ENCODE data around the gene MORN1.

The MORN1 gene

GRCh38 chr1:2379733-2380404 is 11.5 kb downstream of the MORN1 start:
- H3K4me3 ChIP-seq (ENCODE audit: low read length) = no peak overlapping the region
- H3K4me1 ChIP-seq (ENCODE audit: control insufficient read depth, insufficient read depth, low read length) = peaks cover 5% of the 10 kb centered on the region
- H3K36me3 ChIP-seq (ENCODE audit: control insufficient read depth, insufficient read depth, low read length) = no peaks in the 10 kb centered on the region
- H3K9ac ChIP-seq (ENCODE audit: low read length) = no peak overlapping the region
- no peaks in the 10 kb centered on the region for H3K27me3 ChIP-seq (ENCODE audit: control insufficient read depth, insufficient read depth, low read length)
- no peaks in the 10 kb centered on the region for H3K9me3 ChIP-seq (ENCODE audit: control insufficient read depth, low read length)

GRCh38 chr1:2378956-2379732 is 12.2 kb downstream of the MORN1 start:
- Histone ChIP-seq H3K27me3 (ENCODE audit: control insufficient read depth, insufficient read depth, low read length) (no peaks in the 10 kb centered on the region), H3K36me3 (ENCODE audit: control insufficient read depth, insufficient read depth, low read length) (no peaks in the 10 kb centered on the region), H3K9me3 (ENCODE audit: control insufficient read depth, low read length) (no peaks in the 10 kb centered on the region), H3K9ac (ENCODE audit: low read length) (no peak overlapping the region), H3K4me1 (ENCODE audit: control insufficient read depth, insufficient read depth, low read length) (peaks cover 5% of the 10 kb centered on the region), H3K4me3 (ENCODE audit: low read length) (no peak overlapping the region)

GRCh38 chr1:2378441-2378851 is 12.9 kb downstream of the MORN1 start:
- Histone ChIP-seq H3K36me3 (ENCODE audit: control insufficient read depth, insufficient read depth, low read length) (no peaks in the 10 kb centered on the region), H3K4me1 (ENCODE audit: control insufficient read depth, insufficient read depth, low read length) (peaks cover 5% of the 10 kb centered on the region), H3K9ac (ENCODE audit: low read length) (no peak overlapping the region), H3K27me3 (ENCODE audit: control insufficient read depth, insufficient read depth, low read length) (no peaks in the 10 kb centered on the region), H3K9me3 (ENCODE audit: control insufficient read depth, low read length) (no peaks in the 10 kb centered on the region), H3K4me3 (ENCODE audit: low read length) (no peak overlapping the region)

DNA sequence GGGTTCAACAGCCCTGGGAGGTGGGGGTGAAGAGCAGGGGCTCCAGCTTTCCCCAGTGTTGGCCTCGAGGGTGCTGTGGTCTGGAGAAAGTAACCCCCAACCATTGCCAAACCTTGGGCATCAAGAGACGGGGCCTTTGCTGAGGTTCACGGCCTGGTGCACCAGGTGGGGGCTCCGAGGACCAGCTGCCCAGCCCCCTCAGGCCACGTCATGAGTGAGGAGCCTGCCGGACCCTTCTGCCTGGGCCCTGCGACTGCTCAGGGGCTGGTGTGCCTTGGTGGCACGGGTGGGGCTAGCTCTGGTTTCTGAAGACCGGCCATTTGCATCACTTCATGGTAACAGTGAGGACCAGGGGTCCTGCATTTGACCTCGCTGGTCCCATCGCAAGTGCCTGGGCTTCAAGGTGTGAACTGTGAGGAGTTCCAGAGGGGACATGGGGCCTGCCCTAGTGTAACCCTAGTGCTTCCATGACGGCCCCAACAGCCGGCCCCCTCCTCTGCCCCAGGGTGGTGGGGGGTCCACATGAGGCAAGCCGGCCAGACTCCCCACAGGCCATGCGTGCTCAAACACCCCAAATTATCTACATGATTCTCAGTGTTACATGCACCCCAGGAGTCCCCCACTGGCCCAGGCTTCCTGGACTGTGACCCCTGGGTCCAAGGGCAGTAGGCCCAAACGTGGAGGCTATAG is 13.5 kb downstream of the MORN1 start:
- Histone ChIP-seq H3K36me3 (ENCODE audit: control insufficient read depth, insufficient read depth, low read length) (no peaks in the 10 kb centered on the region), H3K9me3 (ENCODE audit: control insufficient read depth, low read length) (no peaks in the 10 kb centered on the region), H3K4me3 (ENCODE audit: low read length) (no peak overlapping the region), H3K9ac (ENCODE audit: low read length) (no peak overlapping the region), H3K27me3 (ENCODE audit: control insufficient read depth, insufficient read depth, low read length) (no peaks in the 10 kb centered on the region), H3K4me1 (ENCODE audit: control insufficient read depth, insufficient read depth, low read length) (peaks cover 5% of the 10 kb centered on the region)

GRCh38 chr1:2376931-2377672 is 14.3 kb downstream of the MORN1 start:
- Histone ChIP-seq H3K9me3 (ENCODE audit: control insufficient read depth, low read length) (no peaks in the 10 kb centered on the region), H3K27me3 (ENCODE audit: control insufficient read depth, insufficient read depth, low read length) (no peaks in the 10 kb centered on the region), H3K4me3 (ENCODE audit: low read length) (no peak overlapping the region), H3K36me3 (ENCODE audit: control insufficient read depth, insufficient read depth, low read length) (no peaks in the 10 kb centered on the region), H3K4me1 (ENCODE audit: control insufficient read depth, insufficient read depth, low read length) (peaks cover 5% of the 10 kb centered on the region), H3K9ac (ENCODE audit: low read length) (no peak overlapping the region)

GRCh38 chr1:2376261-2376741 is 15.1 kb downstream of the MORN1 start:
- no peak overlapping the region for H3K9ac ChIP-seq (ENCODE audit: low read length)
- no peaks in the 10 kb centered on the region for H3K27me3 ChIP-seq (ENCODE audit: control insufficient read depth, insufficient read depth, low read length)
- H3K36me3 ChIP-seq (ENCODE audit: control insufficient read depth, insufficient read depth, low read length) = no peaks in the 10 kb centered on the region
- H3K9me3 ChIP-seq (ENCODE audit: control insufficient read depth, low read length) = no peaks in the 10 kb centered on the region
- no peak overlapping the region for H3K4me3 ChIP-seq (ENCODE audit: low read length)
- H3K4me1 ChIP-seq (ENCODE audit: control insufficient read depth, insufficient read depth, low read length) = no peaks in the 10 kb centered on the region

- no peaks in the 10 kb centered on the region for H3K4me1 ChIP-seq (ENCODE audit: control insufficient read depth, insufficient read depth, low read length)
- H3K9ac ChIP-seq (ENCODE audit: low read length) = no peak overlapping the region
- H3K4me3 ChIP-seq (ENCODE audit: low read length) = no peak overlapping the region
- H3K9me3 ChIP-seq (ENCODE audit: control insufficient read depth, low read length) = no peaks in the 10 kb centered on the region
- H3K36me3 ChIP-seq (ENCODE audit: control insufficient read depth, insufficient read depth, low read length) = no peaks in the 10 kb centered on the region
- H3K27me3 ChIP-seq (ENCODE audit: control insufficient read depth, insufficient read depth, low read length) = no peaks in the 10 kb centered on the region
Observed at GRCh38 chr1:2375923-2376260, 15.5 kb downstream of the MORN1 start.

DNA sequence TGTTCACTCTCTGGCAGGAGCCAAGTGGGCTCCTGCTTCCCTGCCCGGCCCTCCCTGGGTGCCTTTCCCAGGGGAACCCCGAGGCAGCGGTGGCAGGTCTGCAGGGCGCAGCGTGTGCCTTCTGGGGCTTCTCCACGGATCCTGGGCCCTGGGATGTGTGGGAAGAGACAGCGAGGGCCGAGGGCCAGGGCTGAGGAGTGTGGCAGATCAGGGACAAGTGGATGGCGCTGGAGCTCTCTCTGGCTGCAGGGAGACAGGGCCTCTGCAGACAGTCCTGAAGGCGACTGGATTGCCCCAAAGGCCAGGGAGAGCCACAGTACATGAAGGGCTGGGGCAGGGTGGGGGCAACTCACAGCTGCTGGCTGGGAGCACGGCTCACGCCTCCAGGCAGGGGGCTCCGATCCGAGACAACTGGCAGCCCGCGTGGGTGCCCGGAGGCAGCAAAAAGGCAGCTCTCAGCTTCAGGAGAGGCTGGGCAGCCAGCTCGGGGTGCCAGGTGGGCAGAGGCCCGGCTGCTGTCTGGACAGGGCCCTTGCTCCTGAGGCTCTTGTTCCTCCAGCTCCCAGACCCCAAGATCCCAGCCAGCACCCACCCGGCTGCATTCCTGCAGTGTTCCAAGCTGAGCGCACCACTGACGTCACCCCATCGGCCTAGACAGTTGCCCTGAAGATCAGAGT is 16.0 kb downstream of the MORN1 start:
- no peaks in the 10 kb centered on the region for H3K27me3 ChIP-seq (ENCODE audit: control insufficient read depth, insufficient read depth, low read length)
- no peaks in the 10 kb centered on the region for H3K4me1 ChIP-seq (ENCODE audit: control insufficient read depth, insufficient read depth, low read length)
- no peaks in the 10 kb centered on the region for H3K9me3 ChIP-seq (ENCODE audit: control insufficient read depth, low read length)
- H3K4me3 ChIP-seq (ENCODE audit: low read length) = no peak overlapping the region
- H3K9ac ChIP-seq (ENCODE audit: low read length) = no peak overlapping the region
- no peaks in the 10 kb centered on the region for H3K36me3 ChIP-seq (ENCODE audit: control insufficient read depth, insufficient read depth, low read length)

DNA sequence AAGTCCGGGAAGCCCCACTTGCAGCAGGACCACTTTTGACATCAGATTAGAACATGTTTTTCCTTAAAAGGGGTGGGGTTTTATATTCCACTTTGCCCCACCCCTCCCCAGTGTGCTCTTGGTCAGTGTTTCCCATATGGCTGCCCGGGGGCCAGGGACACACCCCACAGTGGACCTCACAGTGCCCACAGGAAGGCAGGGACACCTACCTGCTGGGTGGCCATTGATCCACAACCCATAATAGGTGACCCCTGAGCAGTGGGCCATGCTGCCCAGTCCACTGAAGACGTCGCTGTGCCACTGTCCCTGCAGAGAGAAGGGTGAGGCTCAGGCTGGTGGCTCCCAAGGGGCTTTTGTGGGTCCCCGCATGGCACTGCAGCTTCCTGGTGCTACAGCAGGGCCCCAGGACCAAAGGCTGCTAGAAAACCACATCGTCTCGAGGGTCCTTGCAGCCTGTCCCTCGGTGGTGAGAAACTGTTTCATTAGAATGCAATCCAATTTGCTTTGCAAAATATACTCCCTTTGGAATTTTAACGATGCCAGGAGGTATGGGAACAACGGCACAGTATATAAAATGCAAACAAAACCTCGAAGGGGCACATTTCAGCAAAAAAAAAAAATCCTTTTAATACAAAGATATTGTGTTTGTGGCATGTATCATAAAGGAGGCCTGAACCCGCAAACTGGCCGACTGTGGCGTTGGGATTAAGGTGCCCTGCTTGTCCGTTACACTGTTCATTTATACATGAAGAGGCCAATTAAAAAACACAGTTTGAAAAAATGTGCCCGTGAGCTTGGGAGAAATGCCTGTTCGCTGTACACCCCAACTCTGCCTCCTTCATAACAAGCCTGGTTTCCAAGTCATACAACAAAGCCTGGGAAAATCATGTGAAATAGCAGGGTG is 16.9 kb downstream of the MORN1 start:
- Histone ChIP-seq H3K36me3 (ENCODE audit: control insufficient read depth, insufficient read depth, low read length) (no peaks in the 10 kb centered on the region), H3K4me3 (ENCODE audit: low read length) (no peak overlapping the region), H3K9ac (ENCODE audit: low read length) (no peak overlapping the region), H3K27me3 (ENCODE audit: control insufficient read depth, insufficient read depth, low read length) (no peaks in the 10 kb centered on the region), H3K9me3 (ENCODE audit: control insufficient read depth, low read length) (no peaks in the 10 kb centered on the region), H3K4me1 (ENCODE audit: control insufficient read depth, insufficient read depth, low read length) (no peaks in the 10 kb centered on the region)

DNA sequence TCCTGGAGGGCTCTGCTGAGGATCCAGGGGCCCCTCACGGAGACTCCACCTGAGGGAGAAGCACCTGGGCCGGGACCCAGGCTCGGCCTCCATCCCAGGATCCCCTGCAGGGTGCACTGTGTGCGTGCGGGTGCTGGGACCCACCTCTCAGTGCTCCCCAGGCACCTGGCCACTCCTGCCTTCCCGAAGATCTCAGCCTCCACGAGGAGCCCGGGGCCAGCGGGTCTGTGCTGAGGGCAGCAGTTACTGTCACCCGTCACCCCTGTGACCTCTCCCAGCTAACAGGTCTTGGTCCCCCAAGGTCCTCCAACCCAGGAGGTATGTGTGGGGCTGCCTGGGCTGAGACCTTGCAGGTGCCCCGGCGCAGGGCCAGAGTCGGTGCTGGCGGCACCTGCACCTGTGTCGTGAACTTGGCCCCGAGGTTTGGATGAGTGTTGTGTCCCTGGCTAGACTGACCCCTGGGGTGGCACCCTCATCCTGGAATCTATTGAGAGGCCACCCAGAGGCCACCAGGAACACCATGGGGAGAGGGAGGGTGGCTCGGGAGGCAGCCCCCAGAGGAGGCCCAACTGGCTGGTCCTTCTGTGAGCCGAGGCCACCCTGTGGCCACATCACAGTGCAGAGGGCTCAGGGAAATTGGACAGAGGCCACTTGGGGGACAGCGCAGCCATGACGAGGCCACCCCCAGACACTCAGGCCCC is 17.7 kb downstream of the MORN1 start:
- no peaks in the 10 kb centered on the region for H3K36me3 ChIP-seq (ENCODE audit: control insufficient read depth, insufficient read depth, low read length)
- H3K9me3 ChIP-seq (ENCODE audit: control insufficient read depth, low read length) = no peaks in the 10 kb centered on the region
- H3K9ac ChIP-seq (ENCODE audit: low read length) = no peak overlapping the region
- H3K27me3 ChIP-seq (ENCODE audit: control insufficient read depth, insufficient read depth, low read length) = no peaks in the 10 kb centered on the region
- no peak overlapping the region for H3K4me3 ChIP-seq (ENCODE audit: low read length)
- H3K4me1 ChIP-seq (ENCODE audit: control insufficient read depth, insufficient read depth, low read length) = no peaks in the 10 kb centered on the region
